HL-60/S4 (cell line): ENCODE results near the gene NUP43.
"Not testable (repeated sequence)": the region's sequence is repeated elsewhere in the genome, so short reads cannot be mapped to it uniquely, and the experiment has no call there.

Source experiments
- in situ Hi-C: fragments of 300-500 bp; cut with MboI; formaldehyde crosslinking; loops from 2 replicates; pipeline ENCODE4 v1.14.3; 2022; ENCODE audit warnings: low sequenced_read_pairs

The NUP43 gene, protein sequence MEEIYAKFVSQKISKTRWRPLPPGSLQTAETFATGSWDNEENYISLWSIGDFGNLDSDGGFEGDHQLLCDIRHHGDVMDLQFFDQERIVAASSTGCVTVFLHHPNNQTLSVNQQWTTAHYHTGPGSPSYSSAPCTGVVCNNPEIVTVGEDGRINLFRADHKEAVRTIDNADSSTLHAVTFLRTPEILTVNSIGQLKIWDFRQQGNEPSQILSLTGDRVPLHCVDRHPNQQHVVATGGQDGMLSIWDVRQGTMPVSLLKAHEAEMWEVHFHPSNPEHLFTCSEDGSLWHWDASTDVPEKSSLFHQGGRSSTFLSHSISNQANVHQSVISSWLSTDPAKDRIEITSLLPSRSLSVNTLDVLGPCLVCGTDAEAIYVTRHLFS

DNA sequence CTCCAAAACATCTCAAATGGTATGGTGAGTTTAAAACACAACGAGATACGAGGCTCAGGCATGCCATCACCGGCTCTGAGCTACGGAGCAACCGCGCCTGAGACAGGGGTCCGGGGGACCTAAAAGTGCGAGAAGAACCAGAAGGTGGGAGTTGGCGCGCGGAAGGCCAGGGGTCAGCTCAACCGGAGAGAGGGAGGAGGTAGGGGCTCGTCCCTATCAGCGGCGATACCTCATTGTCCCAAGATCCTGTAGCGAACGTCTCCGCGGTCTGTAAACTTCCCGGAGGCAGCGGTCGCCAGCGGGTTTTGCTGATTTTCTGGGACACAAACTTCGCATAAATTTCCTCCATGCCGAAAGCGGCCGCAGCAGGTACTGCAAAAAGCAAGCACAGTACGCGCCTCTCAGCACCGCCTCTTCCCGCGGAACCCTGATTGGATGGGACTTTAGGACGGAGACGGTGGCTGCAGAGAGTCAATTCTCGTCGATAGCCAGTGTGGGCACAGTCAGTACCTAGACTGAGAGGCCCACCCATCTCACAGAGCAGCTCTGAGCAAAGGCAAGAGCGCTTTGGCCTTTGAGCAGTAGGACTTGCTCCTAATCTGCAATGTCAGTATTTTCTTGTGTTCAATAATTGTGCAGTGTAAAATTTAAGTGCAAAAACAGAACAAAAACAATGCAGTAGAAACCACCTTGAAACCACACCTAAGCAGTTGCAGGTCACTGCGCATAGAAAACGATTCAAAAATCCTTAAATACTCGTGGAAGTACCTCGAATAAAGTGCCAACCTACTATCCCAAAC lies at the start of gene NUP43:
Gene NUP43 (minus strand): TSS at position 383 of the 800 bp plus-strand sequence. CDS start 34 bp downstream, at position 349.
- in situ Hi-C loops, result no loop called here

DNA sequence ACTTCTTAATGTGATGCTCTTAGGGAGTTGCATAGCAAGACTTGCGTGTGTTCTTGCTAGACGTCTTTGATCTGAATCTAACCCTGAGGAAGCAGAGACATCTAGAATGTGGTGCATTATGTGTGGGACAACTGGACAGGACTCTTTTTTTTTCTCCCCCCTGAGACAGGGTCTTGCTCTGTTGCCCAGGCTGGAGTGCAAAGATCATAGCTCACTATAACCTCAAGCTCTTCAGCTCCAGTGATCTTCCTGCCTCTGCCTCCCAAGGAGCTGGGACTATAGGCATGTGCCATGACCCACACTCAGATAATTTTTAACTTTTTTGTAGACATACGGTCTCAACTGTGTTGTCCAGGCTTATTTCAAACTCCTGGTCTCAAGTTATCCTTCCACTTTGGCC lies 37.2 kb upstream of the NUP43 start:
- in situ Hi-C loops, result no loop called here

DNA sequence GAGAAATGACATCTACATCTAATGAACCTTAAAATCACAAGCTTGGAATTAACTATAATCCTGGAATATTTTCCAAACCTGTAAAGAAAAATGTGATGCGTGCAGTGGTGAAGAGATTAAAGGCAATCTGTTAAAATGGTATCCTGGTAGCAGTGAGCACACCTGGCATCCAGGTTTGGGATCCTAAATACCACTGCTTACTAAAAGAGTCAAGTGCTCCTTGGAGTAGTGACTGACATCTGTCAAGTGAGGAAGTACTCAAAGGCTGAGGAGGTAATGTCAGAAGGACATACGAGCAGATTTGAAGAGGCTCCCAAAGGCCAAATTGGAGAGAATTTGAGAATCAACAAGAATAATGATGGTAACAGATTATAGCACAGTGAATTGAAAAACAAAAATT lies 36.0 kb upstream of the NUP43 start:
- in situ Hi-C loops, result no loop called here

DNA sequence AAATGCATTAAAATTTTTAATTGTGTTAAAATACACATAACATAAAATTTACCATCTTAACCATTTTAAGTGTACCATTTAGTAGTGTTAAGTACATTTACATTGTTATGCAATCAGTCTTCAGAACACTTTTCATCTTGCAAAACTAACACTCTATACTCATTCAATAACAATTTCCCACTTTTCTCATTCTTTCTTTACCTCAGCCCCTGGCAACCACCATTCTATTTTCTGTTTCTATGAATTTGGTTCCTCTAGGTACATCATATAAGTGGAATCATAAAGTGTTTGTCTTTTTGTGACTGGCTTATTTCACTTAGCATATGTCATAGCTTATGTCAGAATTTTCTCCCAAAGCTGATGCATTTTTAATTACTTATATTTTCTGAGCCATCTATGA lies 35.4 kb upstream of the NUP43 start:
- in situ Hi-C loops, result no loop called here

DNA sequence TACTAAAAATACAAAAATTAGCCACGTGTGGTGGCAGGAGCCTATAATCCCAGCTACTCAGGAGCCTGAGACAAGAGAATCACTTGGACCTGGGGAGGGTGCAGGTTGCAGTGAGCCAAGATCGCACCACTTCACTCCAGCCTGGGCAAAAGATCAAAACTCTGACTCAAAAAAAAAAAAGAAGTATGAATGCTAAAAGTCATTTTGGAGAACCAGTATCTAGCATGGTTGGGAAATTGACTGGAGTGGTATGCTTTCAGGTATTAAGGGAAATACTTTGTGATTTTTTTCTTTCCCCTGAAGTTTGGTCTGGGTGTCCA lies 33.3 kb upstream of the NUP43 start:
- in situ Hi-C loops, result no loop called here

DNA sequence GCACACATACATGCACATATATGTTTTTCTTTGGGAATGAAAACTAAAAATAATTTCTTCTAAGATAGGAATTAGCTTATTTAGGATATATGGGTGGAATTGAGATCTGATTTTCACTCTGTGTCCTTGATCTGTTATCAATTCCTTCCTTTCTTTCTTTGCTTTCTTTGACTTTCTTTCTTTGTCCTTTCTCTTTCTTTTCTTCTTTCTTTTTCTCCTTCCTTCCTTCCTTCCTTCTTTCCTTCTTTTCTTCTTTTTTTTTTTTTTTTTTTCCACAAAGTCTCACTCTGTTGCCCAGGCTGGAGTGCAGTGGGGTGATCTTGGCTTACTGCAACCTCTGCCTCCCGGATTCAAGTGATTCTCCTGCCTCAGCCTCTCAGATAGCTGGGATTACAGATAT lies 31.3 kb upstream of the NUP43 start:
- in situ Hi-C loops, result no loop called here

DNA sequence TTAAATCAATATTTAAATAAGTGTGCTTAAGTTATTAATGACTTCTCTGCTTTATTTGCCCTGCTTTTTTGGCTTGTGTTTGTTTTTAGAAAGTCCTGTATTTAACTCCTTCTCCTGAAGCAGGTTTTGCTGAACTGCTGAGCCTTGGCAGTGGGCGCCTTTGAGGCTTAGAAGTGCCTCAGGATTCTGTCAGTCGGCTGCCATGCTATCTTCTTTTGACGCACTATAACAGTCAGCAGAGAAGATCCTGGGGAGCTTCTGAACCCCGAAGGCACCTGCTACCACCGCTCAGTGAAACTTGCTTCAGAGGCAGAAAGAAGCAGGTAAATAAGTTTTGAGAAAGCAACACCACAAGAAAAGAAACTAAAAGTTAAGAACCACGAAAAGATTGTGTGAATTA lies 25.6 kb upstream of the NUP43 start:
- in situ Hi-C loops, result no loop called here

DNA sequence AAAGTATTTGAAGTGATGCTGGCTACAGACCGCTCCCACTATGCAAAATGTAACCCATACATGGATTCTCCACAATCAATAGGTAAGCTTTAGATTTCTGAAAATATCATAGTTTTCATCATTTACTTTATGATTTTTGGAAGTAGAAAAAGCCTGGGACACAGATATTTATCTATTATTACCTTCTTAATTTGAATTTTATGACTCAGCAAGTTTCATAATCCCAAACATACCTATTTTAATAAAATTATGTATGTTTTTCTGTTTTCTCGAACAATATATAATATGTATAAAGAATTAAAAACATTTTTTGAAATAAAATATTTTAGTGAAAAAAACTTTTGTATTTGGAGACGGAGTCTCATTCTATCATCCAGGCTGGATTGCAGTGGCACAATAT lies 24.9 kb upstream of the NUP43 start:
- in situ Hi-C loops, result no loop called here

DNA sequence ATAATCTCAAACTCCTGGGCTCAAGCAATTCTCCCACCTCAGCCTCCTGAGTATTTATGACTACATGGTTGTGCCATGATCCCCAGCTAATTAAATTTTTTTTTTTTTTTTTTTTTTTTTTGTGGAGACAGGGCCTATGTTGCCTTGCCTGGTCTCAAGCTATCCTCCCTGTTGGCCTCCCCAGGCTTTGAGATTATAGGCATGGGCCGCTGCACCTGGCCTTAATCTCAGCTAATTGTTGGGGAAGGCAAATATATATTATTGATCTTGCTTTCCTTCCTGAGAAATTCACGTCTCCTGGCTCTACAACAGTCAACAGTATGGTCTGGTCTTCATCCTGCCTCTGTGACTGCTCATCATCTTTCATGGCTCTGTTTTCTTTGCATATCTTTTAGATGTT lies 23.3 kb upstream of the NUP43 start:
- in situ Hi-C loops, result no loop called here

DNA sequence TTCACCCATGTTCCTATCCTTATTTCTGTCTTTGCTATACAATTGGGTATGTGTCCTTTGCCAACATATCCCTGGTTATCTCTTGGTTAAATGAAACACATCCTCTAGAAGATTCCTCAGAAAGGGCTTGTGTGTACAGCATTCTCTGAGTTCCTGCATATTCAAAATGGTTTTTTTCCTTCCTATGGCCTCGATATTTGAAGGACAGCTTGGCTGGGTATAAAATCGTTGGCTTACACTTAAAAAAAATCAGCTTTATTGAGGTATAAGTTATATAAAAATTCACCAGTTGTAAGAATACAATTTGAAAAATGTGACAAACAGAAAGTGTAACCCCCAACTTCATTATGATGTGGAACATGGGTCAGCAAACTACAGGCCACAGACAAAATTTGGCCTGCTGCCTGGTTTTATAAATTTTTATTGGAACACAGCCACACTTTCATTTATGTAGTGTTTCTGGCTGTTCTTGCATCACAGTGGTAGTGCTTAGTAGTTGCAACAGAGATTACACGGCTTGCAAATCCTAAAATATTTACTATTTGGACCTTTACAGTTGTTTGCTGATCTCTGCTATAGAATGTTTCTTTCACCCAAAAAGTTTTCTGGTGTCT lies 19.9 kb upstream of the NUP43 start:
- in situ Hi-C loops, result no loop called here

DNA sequence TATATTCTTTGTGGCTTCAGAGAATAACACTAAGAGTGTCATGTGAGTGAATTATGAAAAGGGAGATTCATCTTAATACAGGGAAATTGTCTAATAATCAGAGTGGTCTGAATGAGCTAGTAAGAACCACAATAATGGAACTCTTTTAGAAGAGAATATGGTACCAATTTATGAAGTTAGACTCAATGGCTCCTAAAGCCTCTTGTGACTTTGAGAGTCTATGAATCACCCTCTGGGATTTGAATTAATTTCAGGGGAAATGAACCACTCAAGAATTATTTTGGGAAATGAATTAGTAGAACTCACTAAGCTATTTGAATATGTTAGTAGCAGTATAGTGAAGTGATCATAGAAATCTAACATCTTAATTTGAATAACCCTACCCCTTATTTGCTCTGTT lies 17.5 kb upstream of the NUP43 start:
- in situ Hi-C loops, result no loop called here

DNA sequence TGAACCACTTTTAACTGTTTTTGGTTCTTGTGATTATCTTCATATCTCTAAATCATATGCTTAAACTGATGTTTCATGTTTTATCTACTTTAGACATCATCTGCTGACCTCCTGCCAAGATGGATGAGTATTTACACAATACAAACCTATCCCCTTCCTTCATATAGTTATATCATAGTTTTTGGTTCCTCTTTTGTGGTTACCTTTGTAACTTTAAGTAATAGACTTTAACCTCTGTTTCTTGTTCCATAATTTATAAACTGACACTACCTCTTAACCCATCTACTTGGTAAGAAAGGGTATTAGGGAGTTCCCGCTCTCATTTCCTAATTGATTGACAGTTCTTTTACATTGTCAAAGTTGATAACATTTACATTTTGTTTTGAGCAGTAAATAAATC lies 15.1 kb upstream of the NUP43 start:
- in situ Hi-C loops, result no loop called here

DNA sequence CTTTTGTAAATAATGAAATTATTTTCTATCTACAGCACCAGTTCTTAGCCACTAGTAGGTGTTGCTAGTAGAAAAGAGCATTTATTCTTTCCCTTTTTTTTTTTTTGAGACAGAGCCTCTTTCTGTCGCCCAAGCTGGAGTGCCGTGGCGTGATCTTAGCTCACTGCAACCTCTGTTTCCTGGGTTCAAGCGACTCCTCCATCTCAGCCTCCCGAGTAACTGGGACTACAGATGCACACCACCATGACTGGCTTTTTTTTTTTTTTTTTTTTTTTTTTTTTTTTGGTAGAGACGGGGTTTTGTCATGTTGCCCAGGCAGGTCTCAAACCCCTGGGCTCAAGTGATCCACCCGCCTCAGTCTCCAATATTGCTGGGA lies 9.9 kb upstream of the NUP43 start:
- in situ Hi-C loops, result no loop called here

DNA sequence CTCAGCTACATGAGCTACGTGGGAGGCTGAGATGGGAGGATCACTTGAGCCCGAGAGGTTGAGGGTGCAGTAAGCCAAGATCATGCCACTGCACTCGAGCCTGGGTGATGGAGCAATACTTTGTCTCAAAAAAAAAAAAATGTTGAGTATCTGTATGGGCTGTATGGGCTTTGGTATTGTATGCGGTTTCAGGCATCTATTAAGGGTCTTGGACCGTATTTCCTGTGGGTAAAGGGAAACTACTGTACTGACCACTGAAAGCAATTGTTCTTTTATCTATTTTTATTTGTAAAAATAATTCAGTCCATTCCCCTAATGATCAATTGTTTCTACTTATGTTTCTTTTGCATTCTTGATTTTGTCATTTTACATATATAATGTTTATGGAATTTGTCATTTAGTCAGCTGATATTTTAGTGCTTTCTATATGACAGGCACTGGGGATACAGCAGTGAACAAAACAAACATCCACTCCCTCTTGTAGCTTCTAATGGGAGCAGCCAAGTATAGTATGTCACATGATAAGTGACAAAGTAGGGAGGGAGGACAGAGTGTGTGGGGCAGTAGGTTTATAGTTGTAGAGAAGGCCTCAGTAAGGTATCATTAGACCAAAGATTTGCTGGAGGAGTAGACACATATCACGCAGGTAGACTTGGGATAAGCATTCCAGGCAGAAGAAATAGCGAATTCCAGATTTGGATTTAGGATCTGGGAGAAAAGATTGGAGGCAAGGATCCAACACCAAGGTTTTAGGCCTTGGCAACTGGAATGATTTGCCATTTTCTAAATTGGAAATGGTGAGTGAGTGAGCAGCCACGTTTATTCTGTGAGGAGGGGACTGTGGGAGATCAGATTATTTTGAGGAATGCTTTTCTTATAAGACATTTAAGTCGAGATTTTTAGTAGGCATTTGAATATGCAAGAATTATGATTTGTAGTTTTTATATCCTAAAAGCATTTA lies 9.3 kb upstream of the NUP43 start:
- in situ Hi-C loops, result no loop called here

DNA sequence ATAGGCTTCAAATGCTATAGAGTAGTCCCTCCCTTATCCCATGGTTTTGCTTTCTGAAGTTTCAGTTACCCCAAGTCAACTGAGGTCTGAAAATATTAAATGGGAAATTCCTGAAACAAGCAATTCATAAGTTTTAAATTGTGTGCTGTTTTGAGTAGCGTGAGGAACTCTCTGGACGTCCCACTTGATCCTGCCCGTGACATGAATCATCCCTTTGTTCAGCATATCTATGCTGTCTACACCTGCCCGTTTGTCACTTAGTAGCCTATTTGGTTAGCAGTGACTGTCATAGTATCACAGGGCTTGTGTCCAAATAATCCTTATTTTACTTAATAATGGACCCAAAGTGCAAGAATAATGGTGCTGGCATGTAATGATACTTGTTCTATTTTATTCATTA lies 8.2 kb upstream of the NUP43 start:
- in situ Hi-C loops, result no loop called here

DNA sequence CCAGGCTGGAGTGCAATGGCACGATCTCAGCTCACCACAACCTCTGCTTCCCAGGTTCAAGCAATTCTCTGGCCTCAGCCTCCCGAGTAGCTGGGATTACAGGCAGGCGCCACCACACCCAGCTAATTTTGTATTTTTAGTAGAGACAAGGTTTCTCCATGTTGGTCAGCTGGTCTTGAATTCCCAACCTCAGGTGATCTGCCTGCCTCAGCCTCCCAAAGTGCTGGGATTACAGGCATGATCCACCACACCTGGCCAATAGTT lies 7.0 kb upstream of the NUP43 start:
- in situ Hi-C loops, result not testable (repeated sequence)

DNA sequence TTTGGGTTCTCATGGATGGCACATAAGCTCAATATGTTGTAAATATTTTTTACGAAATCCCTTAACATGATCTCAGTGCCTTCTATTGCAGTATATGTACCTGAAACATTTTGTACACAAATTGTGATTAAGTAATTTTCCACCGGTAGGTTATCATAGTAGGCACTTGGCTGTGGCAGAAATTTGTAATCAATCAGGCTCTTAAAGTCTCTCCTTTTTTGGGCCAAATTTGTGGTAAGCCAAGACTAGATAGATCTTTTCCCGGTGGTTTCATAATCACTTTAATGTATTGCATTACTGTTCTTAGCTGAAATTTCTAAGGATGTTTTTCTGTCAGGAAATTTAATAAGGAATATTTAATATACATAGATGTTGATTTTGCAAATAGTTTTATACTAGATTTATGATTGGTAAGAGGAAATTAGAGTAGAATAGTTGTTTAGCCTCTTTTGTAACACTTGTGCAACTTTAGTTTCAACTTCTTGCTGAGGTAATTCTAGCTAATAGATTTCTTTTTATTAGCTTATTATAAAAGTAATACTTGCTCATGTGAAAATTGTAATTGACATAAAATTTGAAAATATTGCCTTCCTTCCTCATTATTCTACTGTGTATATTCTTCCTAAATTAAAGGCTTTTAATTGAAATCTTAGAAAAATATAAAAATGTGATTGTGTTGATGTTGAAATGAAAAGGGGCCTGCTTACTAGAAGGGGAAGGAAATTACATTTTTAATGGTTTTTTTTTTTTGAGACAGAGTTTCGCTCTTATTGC lies 6.5 kb upstream of the NUP43 start:
- in situ Hi-C loops, result no loop called here

DNA sequence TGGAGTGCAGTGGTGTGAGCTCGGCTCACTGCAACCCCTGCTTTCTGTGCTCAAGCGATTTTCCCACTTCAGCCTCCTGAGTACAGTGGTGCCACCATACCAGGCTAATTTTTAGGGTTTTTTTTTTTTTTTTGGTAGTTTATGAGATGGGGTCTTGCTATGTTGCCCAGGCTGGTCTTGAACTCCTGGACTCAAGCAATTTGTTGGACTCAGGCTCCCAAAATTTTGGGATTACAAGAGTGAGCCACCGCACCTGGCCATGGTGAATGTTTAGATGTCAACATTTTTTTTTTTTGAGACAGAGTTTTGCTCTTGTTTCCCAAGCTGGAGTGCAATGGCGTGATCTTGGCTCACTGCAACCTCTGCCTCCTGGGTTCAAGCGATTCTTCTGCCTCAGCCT lies 5.6 kb upstream of the NUP43 start:
- in situ Hi-C loops, result not testable (repeated sequence)

DNA sequence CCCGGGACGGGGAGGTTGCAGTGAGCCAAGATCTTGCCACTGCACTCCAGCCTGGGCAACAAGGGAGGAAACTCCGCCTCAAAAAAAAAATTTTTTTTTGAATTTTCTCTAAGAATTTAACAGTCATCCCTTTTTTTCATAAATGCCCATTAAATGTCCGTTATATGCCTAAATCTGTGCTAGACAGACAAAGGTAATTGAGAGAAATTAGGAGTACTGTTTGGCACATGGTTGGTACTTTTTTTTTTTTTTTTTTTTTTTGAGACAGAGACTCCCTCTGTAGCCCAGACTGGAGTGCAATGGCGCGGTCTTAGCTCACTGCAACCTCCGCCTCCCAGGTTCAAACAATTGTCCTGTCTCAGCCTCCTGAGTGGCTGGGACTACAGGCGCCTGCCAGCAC lies 4.9 kb upstream of the NUP43 start:
- in situ Hi-C loops, result no loop called here

DNA sequence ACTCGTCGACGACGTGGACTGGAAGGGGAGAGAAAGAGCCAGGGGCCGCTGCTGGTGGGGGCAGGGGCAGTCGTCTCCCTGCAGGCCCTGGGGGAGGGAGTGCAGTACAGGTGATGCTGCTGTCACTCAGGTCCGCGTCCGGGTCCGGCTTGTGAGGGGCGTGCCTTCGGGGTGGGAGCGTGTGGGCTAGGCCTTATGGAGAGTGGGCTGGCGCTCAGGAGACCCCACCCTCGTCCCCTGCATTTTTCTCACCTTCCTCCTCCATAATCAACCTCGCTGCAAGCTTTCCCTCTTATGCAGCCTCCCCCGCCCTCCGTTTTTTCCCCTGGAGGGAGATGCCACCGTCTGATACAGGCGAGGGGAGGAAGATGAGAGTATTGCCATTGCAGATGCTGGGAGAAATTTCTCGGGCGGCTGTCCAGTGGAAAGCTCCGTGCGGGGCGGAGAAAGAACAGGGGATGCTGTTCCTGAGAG lies 3.8 kb upstream of the NUP43 start:
- in situ Hi-C loops, result no loop called here
